Thyroid gland (tissue), 4 donors: ENCODE data around the gene IGSF6.

Experiments
- CTCF ChIP-seq, 6 experiments: fragments of 200-600 bp in 3 of 6; fragments of 450-650 bp in 3 of 6; sonication (generic) in 3 of 6; IDR thresholded peaks; one replicate each; pipeline ENCODE4 v1.5.1; 2016 to 2019; ENCODE audit warnings: antibody characterized with exemption in 6 of 6, mild to moderate bottlenecking in 2 of 6, inconsistent platforms in 1 of 6, moderate library complexity in 1 of 6
- POLR2A ChIP-seq, 2 donors: fragments of 450-650 bp; IDR thresholded peaks; one replicate each; pipeline ENCODE4 v1.6.1; 2017; ENCODE audit warnings: antibody characterized with exemption in 2 of 2, mild to moderate bottlenecking in 2 of 2, moderate library complexity in 1 of 2

- TF ChIP-seq CTCF (IDR thresholded peaks at IDR 0.05): no peak
- TF ChIP-seq POLR2A (IDR thresholded peaks at IDR 0.05): no peak
Measured at GRCh38 chr16:21620592-21620991, 31.8 kb downstream of the IGSF6 start.
